Activated CD8-positive, alpha-beta T cell treated with anti-CD3 and anti-CD28 coated beads for 36 hours (primary cell): ENCODE results near the gene GON7. TPM values are rescaled to one million over a fixed set of nuclear protein-coding genes. Genes with fewer than 3 reads are reported as not detected.

Source experiments
- ATAC-seq: fragments of 200-7000 bp; cut with Tn5 transposase; one replicate; pipeline ENCODE4 v1.10.0; 2021; ENCODE audit warnings: mild to moderate bottlenecking, moderate library complexity
- CTCF ChIA-PET: fragments of 350-600 bp; sonication (Branson Sonifier 250); formaldehyde crosslinking; loops from one replicate; lab custom pipeline; 2021; ENCODE audit warnings: antibody characterized with exemption; lab: Charles Lee
- POLR2A ChIA-PET: fragments of 350-600 bp; sonication (Branson Sonifier 250); formaldehyde crosslinking; loops from one replicate; lab custom pipeline; 2021; ENCODE audit warnings: antibody characterized with exemption; lab: Charles Lee
- DNase-seq: peaks from one replicate; pipeline ENCODE4 v3.0.0-alpha.2; 2020
- H3K27ac Mint-ChIP-seq: one replicate; pipeline ENCODE4 v1.8.0; 2021; ENCODE audit warnings: mild to moderate bottlenecking, mixed read lengths
- H3K27me3 Mint-ChIP-seq: one replicate; pipeline ENCODE4 v1.8.0; 2021; ENCODE audit warnings: mixed read lengths
- H3K36me3 Mint-ChIP-seq: one replicate; pipeline ENCODE4 v1.8.0; 2021; ENCODE audit warnings: low read depth, mixed read lengths
- H3K4me1 Mint-ChIP-seq: one replicate; pipeline ENCODE4 v1.8.0; 2021; ENCODE audit warnings: low read depth, mixed read lengths
- H3K4me3 Mint-ChIP-seq: one replicate; pipeline ENCODE4 v1.8.0; 2021; ENCODE audit warnings: mild to moderate bottlenecking, moderate library complexity, mixed read lengths
- H3K9me3 Mint-ChIP-seq: one replicate; pipeline ENCODE4 v1.8.0; 2021; ENCODE audit warnings: mixed read lengths
- CTCF ChIP-seq: fragments of 200-600 bp; IDR thresholded peaks from one replicate; pipeline ENCODE4 v1.8.0; 2022; ENCODE audit warnings: antibody characterized with exemption, mild to moderate bottlenecking
- intact Hi-C: fragments of 100-400 bp; cut with micrococcal nuclease; formaldehyde crosslinking; loops from one replicate; pipeline ENCODE4 v1.10.0; 2022
- total RNA-seq, 2 experiments: library from RNA; stranded (reverse); gene quantifications; one replicate each; pipeline ENCODE4 v1.2.3, GENCODE V29; 2021

GON7 gene
- total RNA-seq, 2 experiments from 2014 or later, result 15.6 to 16.8 TPM

GRCh38 chr14:93231129-93231979, 24.5 kb upstream of the GON7 start:
- Mint-ChIP-seq H3K4me1 (peaks cover 10% of the 10 kb centered on the region), H3K27ac (no peak overlapping the region), H3K36me3 (peaks cover 18% of the 10 kb centered on the region), H3K9me3 (no peaks in the 10 kb centered on the region), H3K4me3 (peak overlapping the region; percentile 52), H3K27me3 (peaks cover 5% of the 10 kb centered on the region)
- DNase-seq (peak; percentile 14), ATAC-seq (peak; percentile 30)
- intact Hi-C loops, result no loop called here
- CTCF ChIA-PET, result interaction anchor here (1.1 kb wide), 1 partner anchor 12 kb away, joined by 3 read pairs; no protein-coding TSS in a partner anchor
- TF ChIP-seq CTCF, result no peak
- POLR2A ChIA-PET, result interaction anchor here (0.7 to 0.8 kb wide), 2 partner anchors 11 to 37 kb away, joined by 3 read pairs; no protein-coding TSS in a partner anchor

GRCh38 chr14:93230539-93230938, 23.7 kb upstream of the GON7 start:
- intact Hi-C loops, result no loop called here
- no peak overlapping the region for H3K4me3 Mint-ChIP-seq
- POLR2A ChIA-PET, result no interaction called here

GRCh38 chr14:93228550-93228949, 21.7 kb upstream of the GON7 start:
- H3K4me3 Mint-ChIP-seq, result no peak overlapping the region
- H3K36me3 Mint-ChIP-seq, result peaks cover 36% of the 10 kb centered on the region
- H3K27ac Mint-ChIP-seq, result no peak overlapping the region
- H3K27me3 Mint-ChIP-seq, result peaks cover 5% of the 10 kb centered on the region
- POLR2A ChIA-PET, result no interaction called here
- H3K4me1 Mint-ChIP-seq, result peaks cover 8% of the 10 kb centered on the region
- CTCF ChIA-PET, result no interaction called here
- no peak for TF ChIP-seq CTCF
- intact Hi-C loops, result no loop called here
- no peaks in the 10 kb centered on the region for H3K9me3 Mint-ChIP-seq
- ATAC-seq (no peak), DNase-seq (no peak)

More at GRCh38 chr14:93230539-93230938, 23.7 kb upstream of the GON7 start:
- TF ChIP-seq CTCF, result no peak
- DNase-seq, result no peak
- Mint-ChIP-seq H3K27ac (no peak overlapping the region), H3K4me1 (peaks cover 8% of the 10 kb centered on the region), H3K9me3 (no peaks in the 10 kb centered on the region), H3K36me3 (peaks cover 25% of the 10 kb centered on the region), H3K27me3 (peaks cover 5% of the 10 kb centered on the region)
- CTCF ChIA-PET, result no interaction called here
- no peak for ATAC-seq

GRCh38 chr14:93223565-93223964, 16.7 kb upstream of the GON7 start:
- no peak overlapping the region for H3K4me3 Mint-ChIP-seq
- H3K36me3 Mint-ChIP-seq, result peaks cover 57% of the 10 kb centered on the region
- intact Hi-C loops, result loop anchor here (5.0 kb wide), 1 partner anchor 319 kb away; no protein-coding TSS in a partner anchor
- no peaks in the 10 kb centered on the region for H3K27me3 Mint-ChIP-seq
- ATAC-seq (no peak), DNase-seq (no peak)
- no peak for TF ChIP-seq CTCF
- H3K4me1 Mint-ChIP-seq, result peaks cover 6% of the 10 kb centered on the region
- ChIA-PET CTCF (no interaction called here), POLR2A (interaction anchor here (1.2 kb wide), 1 partner anchor 11 kb away, joined by 3 read pairs; no protein-coding TSS in a partner anchor)
- no peaks in the 10 kb centered on the region for H3K9me3 Mint-ChIP-seq
- H3K27ac Mint-ChIP-seq, result no peak overlapping the region

GRCh38 chr14:93220509-93220908, 13.6 kb upstream of the GON7 start:
- intact Hi-C loops, result loop anchor here (5.0 kb wide), 1 partner anchor 322 kb away; no protein-coding TSS in a partner anchor
- no peak overlapping the region for H3K4me3 Mint-ChIP-seq
- CTCF ChIA-PET, result interaction anchor here (2.2 kb wide), 1 partner anchor 106 kb away, joined by 5 read pairs; no protein-coding TSS in a partner anchor
- H3K27me3 Mint-ChIP-seq, result no peaks in the 10 kb centered on the region
- DNase-seq (no peak), ATAC-seq (no peak)
- peaks cover 6% of the 10 kb centered on the region for H3K4me1 Mint-ChIP-seq
- no peak for TF ChIP-seq CTCF
- POLR2A ChIA-PET, result interaction anchor here (0.6 kb wide), 1 partner anchor 13 kb away, joined by 3 read pairs; no protein-coding TSS in a partner anchor
- peaks cover 53% of the 10 kb centered on the region for H3K36me3 Mint-ChIP-seq
- no peak overlapping the region for H3K27ac Mint-ChIP-seq
- H3K9me3 Mint-ChIP-seq, result no peaks in the 10 kb centered on the region
